Activated CD4-positive, alpha-beta T cell treated with anti-CD3 and anti-CD28 coated beads, Interleukin-2, Interleukin-4, amounts not matched to agents 100 ng/mL and 50 ng/mL, durations not matched to agents 16 hours and 8 hours (primary cell): ENCODE measurements around the gene AGXT.
"Not testable (repeated sequence)": the region's sequence is repeated elsewhere in the genome, so short reads cannot be mapped to it uniquely, and the experiment has no call there.

Experiments used
- DNase-seq: peaks from one replicate; pipeline ENCODE4 v3.0.0-alpha.2; 2020; ENCODE audit warnings: low spot score

Gene AGXT

GRCh38 chr2:240840435-240841060 lies 28.1 kb upstream of the AGXT start:
- peak; percentile 17 for DNase-seq

DNA sequence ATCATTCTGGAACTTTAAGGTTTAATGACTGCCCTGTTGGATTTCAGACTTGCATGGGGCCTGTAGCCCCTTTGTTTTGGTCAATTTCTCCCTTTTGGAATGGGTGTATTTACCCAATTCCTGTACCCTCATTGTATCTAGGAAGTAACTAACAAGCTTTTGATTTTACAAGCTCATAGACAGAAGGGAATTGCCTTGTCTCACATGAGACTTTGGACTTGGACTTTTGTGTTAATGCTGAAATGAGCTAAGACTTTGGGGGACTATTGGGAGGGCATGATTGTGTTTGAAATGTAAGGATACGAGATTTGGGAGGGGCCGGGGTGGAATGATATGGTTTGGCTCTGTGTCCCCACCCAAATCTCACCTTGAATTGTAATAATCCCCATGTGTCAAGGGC lies 22.3 kb upstream of the AGXT start:
- DNase-seq, result not testable (repeated sequence)

DNA sequence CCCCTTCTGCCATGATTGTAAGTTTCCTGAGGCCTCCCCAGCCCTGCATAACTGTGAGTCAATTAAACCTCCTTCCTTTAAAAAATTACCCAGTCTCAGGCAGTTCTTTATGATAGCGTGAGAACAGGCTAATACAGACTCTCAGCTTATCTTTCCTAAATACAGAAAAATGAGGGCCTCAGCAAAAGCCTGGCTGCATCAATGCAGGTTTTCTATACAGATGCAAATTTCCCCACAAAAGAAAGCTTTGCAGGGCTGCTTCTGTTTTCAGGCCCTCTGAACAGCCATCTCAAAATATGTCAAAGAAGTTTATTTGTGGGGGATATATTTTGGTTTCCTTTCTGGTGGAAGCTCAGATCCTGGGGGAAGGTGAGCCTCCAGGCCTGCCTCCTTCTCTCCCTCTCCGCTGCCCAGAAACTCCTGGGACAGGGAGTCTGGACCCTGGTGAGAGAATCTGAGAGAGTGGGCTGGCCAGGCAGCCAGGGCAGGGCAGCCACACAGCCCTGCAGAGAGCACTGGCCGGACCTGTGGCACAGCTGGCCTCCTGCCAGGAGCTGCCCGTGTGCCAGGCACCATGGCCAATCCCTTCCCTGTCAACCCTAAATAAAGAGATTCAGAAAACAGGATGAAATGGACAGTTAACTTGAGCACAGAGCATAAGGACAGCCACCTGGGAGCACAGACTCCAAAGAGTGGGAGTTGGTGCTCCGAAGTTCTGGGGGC lies 21.6 kb upstream of the AGXT start:
- DNase-seq, result no peak

- no peak for DNase-seq
Measured at GRCh38 chr2:240847817-240848216, 20.8 kb upstream of the AGXT start.

DNA sequence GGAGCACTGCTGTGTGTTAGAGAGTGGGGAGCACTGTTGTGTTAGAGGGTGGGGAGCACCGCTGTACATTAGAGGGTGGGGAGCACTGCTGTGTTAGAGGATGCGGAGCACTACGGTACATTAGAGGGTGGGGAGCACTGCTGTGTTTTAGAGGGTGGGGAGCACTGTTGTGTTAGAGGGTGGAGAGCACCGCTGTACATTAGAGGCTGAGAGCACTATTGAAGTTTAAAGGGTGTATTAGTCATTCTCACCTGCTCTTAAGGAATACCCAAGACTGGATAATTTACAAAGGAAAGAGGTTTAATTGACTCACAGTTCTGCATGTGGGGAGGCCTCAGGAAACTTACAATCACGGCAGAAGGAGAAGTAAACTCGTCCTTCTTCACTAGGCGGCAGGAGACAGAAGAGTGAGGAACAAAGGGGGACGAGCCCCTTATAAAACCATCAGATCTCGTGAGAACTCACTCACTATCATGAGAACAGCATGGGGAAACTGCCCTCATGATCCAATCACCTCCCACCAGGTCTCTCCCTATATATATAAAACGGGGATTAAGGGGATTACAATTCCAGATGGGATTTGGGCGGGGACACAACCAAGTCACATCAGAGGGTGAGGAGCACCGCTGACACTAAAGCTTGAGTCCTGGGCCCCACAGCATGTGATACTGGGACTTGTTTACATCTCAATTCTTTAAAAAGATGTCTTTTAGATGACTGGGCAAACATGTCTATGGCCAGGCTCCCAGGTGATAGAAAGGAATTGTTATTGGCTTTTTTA lies 19.5 kb upstream of the AGXT start:
- no peak for DNase-seq

GRCh38 chr2:240850026-240850425 lies 18.6 kb upstream of the AGXT start:
- no peak for DNase-seq

DNA sequence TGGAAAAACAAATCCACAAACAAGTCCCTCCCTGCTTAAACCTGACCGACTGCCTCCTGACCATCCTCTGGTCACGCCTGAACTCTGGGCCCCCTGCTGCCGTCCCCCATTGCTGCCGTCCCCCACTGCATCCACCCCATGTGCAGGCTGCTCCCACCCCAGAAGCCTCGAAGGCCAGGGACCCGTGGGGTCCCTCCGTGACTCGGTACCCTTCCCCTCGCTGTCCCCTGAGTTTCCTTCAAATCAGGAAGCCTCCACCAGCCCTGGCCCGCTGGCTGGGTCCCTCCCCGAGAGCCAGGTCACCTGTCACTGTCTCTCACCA lies 17.9 kb upstream of the AGXT start:
- no peak for DNase-seq

GRCh38 chr2:240851078-240851991 lies 17.3 kb upstream of the AGXT start:
- peak; percentile 79 for DNase-seq

DNA sequence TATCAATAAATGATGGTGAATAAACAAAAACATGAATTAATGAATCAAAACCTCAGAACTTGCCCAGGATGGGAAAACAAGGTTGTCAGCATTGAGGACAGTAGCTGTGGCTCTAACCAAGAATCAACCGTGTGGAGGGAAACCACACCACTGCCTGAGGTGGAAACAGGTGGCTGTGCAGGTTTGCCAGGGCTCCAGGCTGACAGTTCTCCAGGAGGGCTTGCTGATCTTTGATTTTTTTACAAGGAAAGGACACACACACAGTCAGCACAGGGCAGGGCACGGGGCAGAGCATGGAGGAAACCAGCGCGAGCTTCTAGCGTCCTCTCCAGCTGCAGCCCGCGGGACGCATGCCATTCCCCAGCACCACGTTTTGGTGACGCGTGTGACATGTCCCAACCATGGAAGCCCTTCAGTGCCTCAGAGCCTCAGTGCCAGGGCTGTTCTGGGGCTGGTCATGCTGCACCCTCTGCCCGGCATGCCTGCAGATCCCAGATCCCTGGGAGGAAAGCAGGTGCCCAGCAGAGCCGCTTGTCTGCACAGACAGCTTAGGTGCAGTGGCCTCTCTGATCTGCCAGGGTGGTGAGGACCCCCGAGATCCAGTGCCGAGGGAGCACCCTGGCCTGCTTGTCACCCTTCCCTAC lies 15.8 kb upstream of the AGXT start:
- DNase-seq, result no peak

- DNase-seq, result no peak
Measured at GRCh38 chr2:240855670-240856069, 13.0 kb upstream of the AGXT start.

DNA sequence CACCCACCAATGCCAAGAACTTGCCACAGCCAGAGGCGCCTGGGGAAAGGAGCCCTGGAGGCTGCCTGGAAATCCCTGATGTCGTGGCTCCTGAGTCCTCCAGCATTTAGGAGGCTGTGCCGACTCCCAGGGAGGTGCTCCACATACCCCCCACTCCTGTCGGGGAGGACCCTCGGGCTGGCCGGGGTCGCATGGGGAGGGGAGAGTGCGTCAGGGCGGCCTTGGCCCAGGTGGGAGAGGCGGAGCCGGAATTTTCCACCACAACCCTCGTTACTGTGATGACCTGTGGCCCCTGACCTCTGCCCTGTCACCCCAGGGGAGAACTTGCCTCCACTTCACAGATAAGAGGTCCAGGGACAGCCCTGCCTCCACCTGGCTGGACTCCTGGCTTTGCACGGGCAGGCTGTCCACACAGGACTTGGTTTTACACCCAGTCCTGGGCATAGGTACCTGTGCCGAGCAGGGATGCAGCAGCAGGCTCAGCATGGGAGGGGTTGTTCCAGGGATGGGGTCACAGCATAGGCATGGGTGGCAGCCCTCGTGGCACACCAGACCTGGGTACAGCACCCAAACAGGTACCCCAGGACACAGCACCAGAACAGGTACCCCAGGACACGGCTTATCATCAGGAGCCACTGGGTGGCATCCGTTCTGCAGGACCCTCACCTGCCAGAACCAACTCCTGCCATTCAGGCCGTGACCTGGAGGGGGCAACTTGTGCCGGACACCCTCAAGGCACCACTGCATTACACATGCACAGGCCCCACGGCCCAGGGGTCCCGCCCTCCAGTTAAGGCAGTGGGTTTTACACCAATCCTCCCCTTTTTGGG lies 12.3 kb upstream of the AGXT start:
- no peak for DNase-seq

DNA sequence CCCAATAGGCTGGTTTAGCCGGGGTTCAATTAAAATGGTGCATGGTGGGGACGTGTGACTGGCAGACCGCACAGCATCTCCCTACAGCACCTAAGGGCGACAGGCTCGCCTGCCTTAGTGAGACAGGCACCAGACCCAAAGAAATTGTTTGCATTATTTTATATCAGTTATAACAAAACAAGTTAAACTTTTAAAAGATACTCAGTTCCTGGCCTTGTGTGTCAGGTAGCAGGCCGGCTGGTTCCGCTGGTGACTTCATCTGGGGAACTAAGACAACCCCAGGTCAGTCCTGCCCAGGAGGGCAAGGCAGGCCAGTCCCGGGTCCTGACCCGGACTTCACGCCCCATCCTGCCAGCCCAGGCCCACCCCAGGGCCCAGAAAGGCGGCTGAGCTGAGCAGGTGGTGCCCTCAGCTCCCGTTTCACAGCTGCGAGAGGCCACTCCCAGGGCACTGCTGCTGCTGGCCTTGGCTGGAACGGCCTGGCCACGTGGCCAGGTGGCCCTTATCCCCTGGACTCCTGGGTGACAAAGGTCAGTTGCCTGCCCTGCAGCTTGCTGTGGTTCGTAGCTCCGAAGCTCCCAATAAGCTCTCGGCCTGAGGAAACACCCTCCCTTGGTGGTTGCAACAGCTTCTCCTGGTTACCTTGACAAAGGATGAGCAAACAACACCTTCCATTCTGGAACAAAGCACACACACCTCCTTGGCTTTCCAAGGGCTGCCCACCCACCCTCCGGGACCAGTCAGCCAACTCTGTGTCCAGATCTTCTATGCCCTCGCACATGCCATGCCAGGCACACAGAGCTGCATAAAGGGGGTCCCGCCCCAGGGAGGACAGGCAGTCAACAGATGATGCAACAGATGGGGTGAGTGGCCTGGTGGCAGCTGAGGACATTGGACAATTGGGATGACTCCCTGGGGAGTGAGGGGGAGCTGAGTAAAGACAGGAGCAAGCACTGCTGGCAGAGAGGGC lies 11.3 kb upstream of the AGXT start:
- no peak for DNase-seq

DNA sequence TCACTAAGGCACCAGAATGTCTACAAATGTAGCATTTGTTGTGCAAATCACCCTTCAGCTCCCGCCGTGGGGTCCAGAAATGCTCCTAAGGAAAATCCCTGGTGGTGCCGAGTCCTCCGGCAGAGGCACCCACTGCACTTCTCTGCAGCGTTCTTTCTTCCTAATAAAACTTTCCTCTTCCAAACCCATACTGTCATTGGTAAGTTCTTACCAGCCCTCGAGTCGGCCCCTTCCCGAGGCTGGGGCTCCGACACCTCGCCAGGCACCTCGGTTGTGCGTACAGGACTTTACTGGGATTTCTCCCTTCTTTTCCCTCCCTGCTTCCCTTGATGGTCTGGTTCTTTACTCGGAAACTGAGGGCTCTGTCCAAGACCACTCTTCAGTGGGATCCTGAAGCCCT lies 10.3 kb upstream of the AGXT start:
- DNase-seq, result no peak

DNA sequence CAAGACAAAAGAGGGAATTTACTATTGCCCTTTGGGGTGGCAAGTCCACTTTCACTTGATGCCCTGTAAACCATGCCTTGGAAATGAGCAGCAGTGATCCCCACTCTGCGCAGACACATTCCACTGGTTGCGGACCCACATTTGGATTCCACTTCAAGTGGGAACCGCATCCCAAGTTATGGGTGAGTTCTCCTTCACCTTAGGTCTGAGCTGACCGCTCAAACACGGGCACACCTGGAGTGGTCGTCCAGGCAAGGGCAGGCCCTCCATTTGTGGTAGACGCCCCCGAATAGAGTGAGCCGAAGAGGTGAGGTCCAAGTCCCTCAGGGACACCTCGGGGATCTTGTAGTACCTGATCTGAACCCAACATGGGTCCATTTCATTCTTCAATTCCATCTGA lies 9.8 kb upstream of the AGXT start:
- DNase-seq, result no peak

- no peak for DNase-seq
Measured at GRCh38 chr2:240861547-240861946, 7.1 kb upstream of the AGXT start.

DNA sequence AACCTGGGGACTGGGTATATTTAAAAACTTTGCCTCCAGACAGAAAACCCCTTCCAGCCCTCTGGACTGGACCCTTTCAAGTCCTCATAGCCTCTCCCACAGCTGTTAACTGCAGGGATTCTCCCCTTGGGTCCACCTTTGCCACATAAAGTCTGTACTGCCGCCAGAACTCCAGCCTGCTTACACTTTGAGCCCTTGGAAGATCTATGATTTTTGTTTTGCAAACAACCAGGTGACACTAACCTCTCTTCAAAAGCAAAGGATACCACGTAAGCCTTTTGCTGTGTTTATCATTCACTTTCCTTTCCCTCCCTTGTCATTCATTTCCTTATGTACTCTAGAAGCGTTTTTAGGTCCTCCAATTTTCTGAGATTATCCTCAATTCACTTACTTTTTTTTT lies 4.1 kb upstream of the AGXT start:
- no peak for DNase-seq

- DNase-seq, result no peak
Measured at GRCh38 chr2:240865391-240865790, 3.2 kb upstream of the AGXT start.

- no peak for DNase-seq
Measured at GRCh38 chr2:240869109-240869955, 708 bp downstream of the AGXT start.
